Naive thymus-derived CD8-positive, alpha-beta T cell (primary cell): ENCODE measurements around the gene CACNA1A. TPM values are rescaled to one million over a fixed set of nuclear protein-coding genes. Genes with fewer than 3 reads are reported as not detected.

Experiments
- ATAC-seq, 2 donors: fragments of 150-1000 bp; cut with Tn5 transposase in 1 of 2; sonication (Bioruptor Pico), chemical (Tn5 transposase) in 1 of 2; 1 replicate in 1 of 2; 2 replicates in 1 of 2; pipeline ENCODE4 v1.10.0; 2021; ENCODE audit warnings: mild to moderate bottlenecking in 2 of 2, moderate library complexity in 2 of 2
- POLR2A ChIA-PET: fragments of 350-600 bp; sonication (Branson Sonifier 250); formaldehyde crosslinking; loops from one replicate; lab custom pipeline; 2021; ENCODE audit warnings: antibody characterized with exemption; lab: Charles Lee
- DNase-seq, 10 donors: peaks; one replicate each; pipeline versions ENCODE4 v3.0.0 to v3.0.0-alpha.2; 2020 to 2022
- H3K27ac Mint-ChIP-seq, 10 donors: one replicate each; pipeline ENCODE4 v1.8.0; 2020 to 2022; ENCODE audit warnings: mild to moderate bottlenecking in 10 of 10, mixed read lengths in 10 of 10, moderate library complexity in 4 of 10, inconsistent platforms in 1 of 10
- H3K27me3 Mint-ChIP-seq, 5 donors: one replicate each; pipeline ENCODE4 v1.8.0; 2021 to 2022; ENCODE audit warnings: mixed read lengths in 5 of 5
- H3K36me3 Mint-ChIP-seq, 3 donors: one replicate each; pipeline ENCODE4 v1.8.0; 2020 to 2022; ENCODE audit warnings: mixed read lengths in 3 of 3, mild to moderate bottlenecking in 2 of 3, inconsistent platforms in 1 of 3
- H3K4me1 Mint-ChIP-seq, 4 donors: one replicate each; pipeline ENCODE4 v1.8.0; 2021 to 2022; ENCODE audit warnings: mixed read lengths in 4 of 4
- H3K4me3 Mint-ChIP-seq, 10 donors: one replicate each; pipeline ENCODE4 v1.8.0; 2020 to 2022; ENCODE audit warnings: mild to moderate bottlenecking in 10 of 10, mixed read lengths in 10 of 10, moderate library complexity in 6 of 10, inconsistent platforms in 1 of 10
- H3K9me3 Mint-ChIP-seq, 9 donors: one replicate each; pipeline ENCODE4 v1.8.0; 2020 to 2022; ENCODE audit warnings: mixed read lengths in 9 of 9, mild to moderate bottlenecking in 3 of 9, inconsistent platforms in 1 of 9, moderate library complexity in 1 of 9
- polyA plus RNA-seq, 3 donors: library from polyadenylated mRNA; unstranded; fragments of 300-500 nt; fragmentation: Illumina TruSeq; gene quantifications; one replicate each; pipeline ENCODE4 v1.2.3, GENCODE V29; 2021
- total RNA-seq, 8 experiments: library from RNA in 2 of 8; stranded (reverse) in 2 of 8; gene quantifications; one replicate each; pipeline ENCODE4 v1.2.3 and lab custom pipeline; 2021 to 2026

The CACNA1A gene
- total and polyA plus RNA-seq, 5 experiments from 2014 or later: 0.09 to 0.60 (median 0.36) TPM

GRCh38 chr19:13487985-13488384 is 18.3 kb downstream of the CACNA1A start:
- peaks cover 27 to 61% (median 39%) of the 10 kb centered on the region in 5 donors for H3K27me3 Mint-ChIP-seq
- H3K27ac Mint-ChIP-seq: no peak overlapping the region

GRCh38 chr19:13484166-13484565 is 22.1 kb downstream of the CACNA1A start:
- H3K27ac Mint-ChIP-seq: no peak overlapping the region
- H3K4me1 Mint-ChIP-seq: no peaks in the 10 kb centered on the region
- H3K9me3 Mint-ChIP-seq: peaks cover 0 to 17% (median 8%) of the 10 kb centered on the region in 9 donors

More at GRCh38 chr19:13487985-13488384, 18.3 kb downstream of the CACNA1A start:
- no peak for ATAC-seq
- Mint-ChIP-seq H3K36me3 (peaks cover 0 to 14% (median 3%) of the 10 kb centered on the region in 3 donors), H3K4me3 (no peak overlapping the region), H3K4me1 (no peaks in the 10 kb centered on the region), H3K9me3 (peaks cover 0 to 11% (median 5%) of the 10 kb centered on the region in 9 donors)
- no peak for DNase-seq
- POLR2A ChIA-PET: no interaction called here

GRCh38 chr19:13483215-13483614 is 23.1 kb downstream of the CACNA1A start:
- ATAC-seq (no peak), DNase-seq (no peak)
- Mint-ChIP-seq H3K4me1 (no peaks in the 10 kb centered on the region), H3K27ac (no peak overlapping the region), H3K27me3 (peaks cover 20 to 48% (median 34%) of the 10 kb centered on the region in 5 donors), H3K4me3 (no peak overlapping the region), H3K9me3 (peaks cover 0 to 19% (median 8%) of the 10 kb centered on the region in 9 donors), H3K36me3 (peaks cover 0 to 18% (median 3%) of the 10 kb centered on the region in 3 donors)
- POLR2A ChIA-PET: no interaction called here

More at GRCh38 chr19:13484166-13484565, 22.1 kb downstream of the CACNA1A start:
- H3K36me3 Mint-ChIP-seq: peaks cover 0 to 18% (median 3%) of the 10 kb centered on the region in 3 donors
- no peak for DNase-seq
- ATAC-seq: no peak
- peaks cover 20 to 39% (median 27%) of the 10 kb centered on the region in 5 donors for H3K27me3 Mint-ChIP-seq
- H3K4me3 Mint-ChIP-seq: no peak overlapping the region
- POLR2A ChIA-PET: interaction anchor here (0.6 kb wide), 1 partner anchor 461 kb away, joined by 3 read pairs; no protein-coding TSS in a partner anchor

- Mint-ChIP-seq H3K4me3 (no peak overlapping the region), H3K36me3 (peaks cover 3 to 44% (median 4%) of the 10 kb centered on the region in 3 donors), H3K4me1 (no peaks in the 10 kb centered on the region), H3K27ac (peak overlapping the region in 1 of 10 donors; percentile 19), H3K27me3 (peaks cover 22 to 57% (median 44%) of the 10 kb centered on the region in 5 donors), H3K9me3 (peaks cover 15 to 60% (median 41%) of the 10 kb centered on the region in 9 donors)
- DNase-seq: no peak
- ATAC-seq: no peak
- POLR2A ChIA-PET: no interaction called here
These were observed 27.7 kb downstream of the CACNA1A start for GRCh38 chr19:13478576-13478975.

- POLR2A ChIA-PET: no interaction called here
These were observed 30.2 kb downstream of the CACNA1A start for GRCh38 chr19:13476071-13476470.

GRCh38 chr19:13475044-13475443 is 31.2 kb downstream of the CACNA1A start:
- Mint-ChIP-seq H3K4me1 (no peaks in the 10 kb centered on the region), H3K9me3 (peaks cover 13 to 55% (median 42%) of the 10 kb centered on the region in 9 donors), H3K4me3 (no peak overlapping the region), H3K36me3 (peaks cover 0 to 36% (median 4%) of the 10 kb centered on the region in 3 donors), H3K27ac (no peak overlapping the region), H3K27me3 (peaks cover 24 to 67% (median 47%) of the 10 kb centered on the region in 5 donors)
- POLR2A ChIA-PET: no interaction called here
- no peak for DNase-seq
- ATAC-seq: no peak

More at GRCh38 chr19:13476071-13476470, 30.2 kb downstream of the CACNA1A start:
- H3K9me3 Mint-ChIP-seq: peaks cover 13 to 50% (median 39%) of the 10 kb centered on the region in 9 donors
- H3K27ac Mint-ChIP-seq: no peak overlapping the region
- no peak overlapping the region for H3K4me3 Mint-ChIP-seq
- peaks cover 0 to 35% (median 4%) of the 10 kb centered on the region in 3 donors for H3K36me3 Mint-ChIP-seq
- H3K27me3 Mint-ChIP-seq: peaks cover 24 to 57% (median 41%) of the 10 kb centered on the region in 5 donors
- no peak for DNase-seq
- no peaks in the 10 kb centered on the region for H3K4me1 Mint-ChIP-seq
- no peak for ATAC-seq

GRCh38 chr19:13466697-13467096 is 39.6 kb downstream of the CACNA1A start:
- DNase-seq: no peak
- ATAC-seq: no peak
- peaks cover 0 to 6% (median 0%) of the 10 kb centered on the region in 3 donors for H3K36me3 Mint-ChIP-seq
- H3K27me3 Mint-ChIP-seq: peaks cover 15 to 36% (median 30%) of the 10 kb centered on the region in 5 donors
- H3K27ac Mint-ChIP-seq: no peak overlapping the region
- peaks cover 0 to 16% (median 0%) of the 10 kb centered on the region in 9 donors for H3K9me3 Mint-ChIP-seq
- no peaks in the 10 kb centered on the region for H3K4me1 Mint-ChIP-seq
- POLR2A ChIA-PET: no interaction called here
- no peak overlapping the region for H3K4me3 Mint-ChIP-seq

- no peak overlapping the region for H3K27ac Mint-ChIP-seq
- DNase-seq (no peak), ATAC-seq (no peak)
- peaks cover 15 to 40% (median 32%) of the 10 kb centered on the region in 5 donors for H3K27me3 Mint-ChIP-seq
- POLR2A ChIA-PET: no interaction called here
- no peak overlapping the region for H3K4me3 Mint-ChIP-seq
- H3K36me3 Mint-ChIP-seq: no peaks in the 10 kb centered on the region
- peaks cover 0 to 4% (median 0%) of the 10 kb centered on the region in 9 donors for H3K9me3 Mint-ChIP-seq
- no peaks in the 10 kb centered on the region for H3K4me1 Mint-ChIP-seq
These were observed 43.0 kb downstream of the CACNA1A start for GRCh38 chr19:13463296-13463695.

- Mint-ChIP-seq H3K4me3 (no peak overlapping the region), H3K36me3 (no peaks in the 10 kb centered on the region), H3K27ac (no peak overlapping the region), H3K27me3 (peaks cover 15 to 50% (median 34%) of the 10 kb centered on the region in 5 donors), H3K9me3 (peaks cover 0 to 7% (median 2%) of the 10 kb centered on the region in 9 donors), H3K4me1 (no peaks in the 10 kb centered on the region)
- no peak for ATAC-seq
- POLR2A ChIA-PET: no interaction called here
- no peak for DNase-seq
These were observed 44.7 kb downstream of the CACNA1A start for GRCh38 chr19:13461536-13461935.

GRCh38 chr19:13460045-13460444 is 46.2 kb downstream of the CACNA1A start:
- no peaks in the 10 kb centered on the region for H3K4me1 Mint-ChIP-seq
- ATAC-seq (no peak), DNase-seq (no peak)
- peaks cover 0 to 8% (median 4%) of the 10 kb centered on the region in 9 donors for H3K9me3 Mint-ChIP-seq
- no peak overlapping the region for H3K4me3 Mint-ChIP-seq
- H3K27me3 Mint-ChIP-seq: peaks cover 15 to 59% (median 40%) of the 10 kb centered on the region in 5 donors
- H3K36me3 Mint-ChIP-seq: peaks cover 0 to 5% (median 0%) of the 10 kb centered on the region in 3 donors
- POLR2A ChIA-PET: no interaction called here
- H3K27ac Mint-ChIP-seq: peak overlapping the region in 1 of 10 donors; percentile 33

- no peak for ATAC-seq
- Mint-ChIP-seq H3K27me3 (peaks cover 17 to 61% (median 41%) of the 10 kb centered on the region in 5 donors), H3K9me3 (peaks cover 0 to 8% (median 5%) of the 10 kb centered on the region in 9 donors), H3K4me1 (no peaks in the 10 kb centered on the region), H3K36me3 (peaks cover 0 to 7% (median 0%) of the 10 kb centered on the region in 3 donors), H3K4me3 (no peak overlapping the region), H3K27ac (peak overlapping the region in 1 of 10 donors; percentile 61)
- POLR2A ChIA-PET: no interaction called here
- DNase-seq: no peak
These were observed 46.9 kb downstream of the CACNA1A start for GRCh38 chr19:13459351-13459750.

GRCh38 chr19:13451434-13451995 is 54.8 kb downstream of the CACNA1A start:
- H3K36me3 Mint-ChIP-seq: peaks cover 0 to 40% (median 4%) of the 10 kb centered on the region in 3 donors
- POLR2A ChIA-PET: no interaction called here
- H3K9me3 Mint-ChIP-seq: peaks cover 14 to 63% (median 34%) of the 10 kb centered on the region in 9 donors
- H3K4me3 Mint-ChIP-seq: no peak overlapping the region
- no peak overlapping the region for H3K27ac Mint-ChIP-seq
- no peaks in the 10 kb centered on the region for H3K4me1 Mint-ChIP-seq
- H3K27me3 Mint-ChIP-seq: peaks cover 8 to 35% (median 24%) of the 10 kb centered on the region in 5 donors
- no peak for DNase-seq
- ATAC-seq: no peak

- Mint-ChIP-seq H3K36me3 (peaks cover 0 to 33% (median 4%) of the 10 kb centered on the region in 3 donors), H3K27ac (no peak overlapping the region), H3K4me3 (no peak overlapping the region), H3K4me1 (no peaks in the 10 kb centered on the region), H3K27me3 (peaks cover 2 to 37% (median 17%) of the 10 kb centered on the region in 5 donors), H3K9me3 (peaks cover 14 to 53% (median 31%) of the 10 kb centered on the region in 9 donors)
- ATAC-seq: no peak
- no peak for DNase-seq
- POLR2A ChIA-PET: no interaction called here
These were observed 58.3 kb downstream of the CACNA1A start for GRCh38 chr19:13447978-13448377.
